Nephron (organoid): ENCODE data around the gene ZNF618.

ENCODE experiments used
- H3K27ac Mint-ChIP-seq, 3 experiments: 2 replicates each; pipeline ENCODE4 v1.8.0; 2020; ENCODE audit warnings: mixed read lengths in 3 of 3, mild to moderate bottlenecking in 2 of 3, moderate library complexity in 1 of 3
- H3K27me3 Mint-ChIP-seq: 2 replicates; pipeline ENCODE4 v1.8.0; 2021; ENCODE audit warnings: low read depth, mild to moderate bottlenecking, moderate library complexity, mixed read lengths
- H3K36me3 Mint-ChIP-seq: 2 replicates; pipeline ENCODE4 v1.8.0; 2020; ENCODE audit warnings: low read depth, mixed read lengths
- H3K4me1 Mint-ChIP-seq: 2 replicates; pipeline ENCODE4 v1.8.0; 2020; ENCODE audit warnings: mixed read lengths
- H3K4me3 Mint-ChIP-seq, 3 experiments: 2 replicates each; pipeline ENCODE4 v1.8.0; 2020; ENCODE audit warnings: mild to moderate bottlenecking in 3 of 3, mixed read lengths in 3 of 3, moderate library complexity in 2 of 3
- H3K9me3 Mint-ChIP-seq: 2 replicates; pipeline ENCODE4 v1.8.0; 2020; ENCODE audit warnings: mixed read lengths
- TF ChIP-seq, protein P1 (sequence below), 3 experiments: fragments of 200-600 bp; sonication (generic); IDR thresholded peaks; one replicate each; pipeline ENCODE4 v1.5.0; 2021; ENCODE audit warnings: antibody characterized with exemption in 3 of 3; ENCODE audit not compliant: unreplicated experiment in 3 of 3

The ZNF618 gene

DNA sequence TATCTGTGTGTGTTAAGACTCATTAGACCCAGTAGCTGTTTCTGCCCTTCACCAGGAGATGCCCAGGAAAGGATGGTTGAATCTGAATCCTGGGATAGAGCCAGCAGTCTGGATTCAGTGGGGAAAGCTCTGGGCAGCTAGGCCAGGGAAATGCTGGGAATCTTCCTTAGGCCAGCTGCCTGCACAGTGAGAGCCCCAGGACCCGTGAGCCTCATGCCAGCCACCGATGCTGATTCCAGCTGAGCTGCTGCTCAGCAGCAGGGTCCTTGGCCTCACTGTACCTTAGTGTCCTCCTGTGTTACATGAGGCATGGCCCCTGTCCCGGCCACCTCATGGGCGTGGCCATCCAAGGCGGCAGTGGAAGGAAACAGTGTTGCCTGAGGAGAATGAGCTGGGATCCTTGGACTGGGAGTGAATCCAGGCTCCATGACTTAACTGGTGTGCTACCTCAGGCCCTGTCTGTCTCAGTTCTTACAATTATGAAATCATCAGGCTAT is 114.9 kb downstream of the ZNF618 start:
- Mint-ChIP-seq H3K27ac (peak overlapping the region in 2 of 3 experiments; percentile 56 to 87), H3K36me3 (peaks cover 56% of the 10 kb centered on the region), H3K9me3 (no peaks in the 10 kb centered on the region), H3K27me3 (no peaks in the 10 kb centered on the region), H3K4me3 (no peak overlapping the region), H3K4me1 (peaks cover 84% of the 10 kb centered on the region)
- TF ChIP-seq, protein P1, sequence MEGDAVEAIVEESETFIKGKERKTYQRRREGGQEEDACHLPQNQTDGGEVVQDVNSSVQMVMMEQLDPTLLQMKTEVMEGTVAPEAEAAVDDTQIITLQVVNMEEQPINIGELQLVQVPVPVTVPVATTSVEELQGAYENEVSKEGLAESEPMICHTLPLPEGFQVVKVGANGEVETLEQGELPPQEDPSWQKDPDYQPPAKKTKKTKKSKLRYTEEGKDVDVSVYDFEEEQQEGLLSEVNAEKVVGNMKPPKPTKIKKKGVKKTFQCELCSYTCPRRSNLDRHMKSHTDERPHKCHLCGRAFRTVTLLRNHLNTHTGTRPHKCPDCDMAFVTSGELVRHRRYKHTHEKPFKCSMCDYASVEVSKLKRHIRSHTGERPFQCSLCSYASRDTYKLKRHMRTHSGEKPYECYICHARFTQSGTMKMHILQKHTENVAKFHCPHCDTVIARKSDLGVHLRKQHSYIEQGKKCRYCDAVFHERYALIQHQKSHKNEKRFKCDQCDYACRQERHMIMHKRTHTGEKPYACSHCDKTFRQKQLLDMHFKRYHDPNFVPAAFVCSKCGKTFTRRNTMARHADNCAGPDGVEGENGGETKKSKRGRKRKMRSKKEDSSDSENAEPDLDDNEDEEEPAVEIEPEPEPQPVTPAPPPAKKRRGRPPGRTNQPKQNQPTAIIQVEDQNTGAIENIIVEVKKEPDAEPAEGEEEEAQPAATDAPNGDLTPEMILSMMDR (IDR thresholded peaks at IDR 0.05; ENCODE audit: unreplicated experiment in 3 of 3), result no peak

- no peaks in the 10 kb centered on the region for H3K9me3 Mint-ChIP-seq
- no peak overlapping the region for H3K4me3 Mint-ChIP-seq
- TF ChIP-seq, protein P1 (IDR thresholded peaks at IDR 0.05; ENCODE audit: unreplicated experiment in 3 of 3), result no peak
- peak overlapping the region in 2 of 3 experiments; percentile 56 to 87 for H3K27ac Mint-ChIP-seq
- peaks cover 56% of the 10 kb centered on the region for H3K36me3 Mint-ChIP-seq
- no peaks in the 10 kb centered on the region for H3K27me3 Mint-ChIP-seq
- H3K4me1 Mint-ChIP-seq, result peaks cover 91% of the 10 kb centered on the region
Observed at GRCh38 chr9:113991714-113992113, 115.6 kb downstream of the ZNF618 start.

DNA sequence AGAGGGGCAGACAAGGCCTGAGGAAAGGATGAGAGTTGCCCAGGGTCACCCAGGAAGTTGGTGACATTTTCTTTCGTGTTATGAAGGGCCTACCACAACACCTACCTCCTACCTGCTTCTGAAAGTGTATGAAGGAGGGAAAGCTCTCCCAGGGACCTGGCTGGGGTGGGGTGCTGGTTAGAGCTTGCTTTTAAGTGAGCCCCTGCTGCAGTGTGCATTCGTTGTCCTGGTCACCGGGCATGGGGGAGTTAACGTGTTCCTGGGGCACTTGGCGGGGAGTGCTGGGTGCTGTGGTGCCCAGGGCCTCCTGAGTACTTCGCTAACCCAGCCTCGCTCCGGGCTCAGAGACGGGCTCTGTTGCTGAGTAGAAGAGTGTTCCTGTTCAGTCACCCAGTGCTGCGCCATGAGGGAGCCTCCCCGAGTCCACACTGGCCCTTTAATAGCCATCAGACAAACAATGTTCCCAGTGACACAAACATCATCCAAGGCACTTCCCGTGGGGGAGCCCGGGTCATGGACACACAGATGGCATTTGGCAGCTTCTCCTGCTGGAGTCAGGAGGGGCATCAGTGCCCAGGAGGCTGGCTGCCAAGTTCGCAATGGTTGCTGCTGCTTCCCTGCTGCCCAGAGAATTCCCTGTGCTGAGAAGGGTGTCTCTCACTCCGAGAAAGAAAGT is 116.3 kb downstream of the ZNF618 start:
- peaks cover 57% of the 10 kb centered on the region for H3K36me3 Mint-ChIP-seq
- no peaks in the 10 kb centered on the region for H3K9me3 Mint-ChIP-seq
- H3K4me1 Mint-ChIP-seq, result peaks cover 89% of the 10 kb centered on the region
- no peak overlapping the region for H3K4me3 Mint-ChIP-seq
- H3K27ac Mint-ChIP-seq, result peak overlapping the region in 1 of 3 experiments; percentile 56
- no peaks in the 10 kb centered on the region for H3K27me3 Mint-ChIP-seq
- TF ChIP-seq, protein P1 (IDR thresholded peaks at IDR 0.05; ENCODE audit: unreplicated experiment in 3 of 3), result no peak

DNA sequence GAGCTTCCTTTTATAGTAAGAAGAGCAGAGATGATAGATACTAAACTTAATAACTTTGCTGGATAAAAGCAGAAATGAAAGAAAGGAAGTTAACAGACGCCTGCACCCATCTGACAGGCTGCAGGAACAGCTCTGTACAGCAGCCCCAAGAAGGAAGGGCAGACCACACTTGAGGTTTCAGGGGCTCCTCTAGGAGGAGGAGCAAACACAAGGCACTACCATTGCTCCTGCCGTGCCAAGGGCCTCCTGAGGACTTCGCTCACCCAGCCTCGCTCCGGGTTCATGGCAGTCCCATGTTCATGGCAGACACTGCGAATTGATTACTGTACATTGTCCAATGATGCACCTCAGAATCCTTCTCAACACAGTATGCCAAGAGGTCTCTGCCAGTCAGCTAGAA is 116.9 kb downstream of the ZNF618 start:
- TF ChIP-seq, protein P1 (IDR thresholded peaks at IDR 0.05; ENCODE audit: unreplicated experiment in 3 of 3), result no peak
- Mint-ChIP-seq H3K4me3 (no peak overlapping the region), H3K4me1 (peaks cover 86% of the 10 kb centered on the region), H3K9me3 (no peaks in the 10 kb centered on the region), H3K27ac (no peak overlapping the region), H3K36me3 (peaks cover 56% of the 10 kb centered on the region), H3K27me3 (no peaks in the 10 kb centered on the region)

DNA sequence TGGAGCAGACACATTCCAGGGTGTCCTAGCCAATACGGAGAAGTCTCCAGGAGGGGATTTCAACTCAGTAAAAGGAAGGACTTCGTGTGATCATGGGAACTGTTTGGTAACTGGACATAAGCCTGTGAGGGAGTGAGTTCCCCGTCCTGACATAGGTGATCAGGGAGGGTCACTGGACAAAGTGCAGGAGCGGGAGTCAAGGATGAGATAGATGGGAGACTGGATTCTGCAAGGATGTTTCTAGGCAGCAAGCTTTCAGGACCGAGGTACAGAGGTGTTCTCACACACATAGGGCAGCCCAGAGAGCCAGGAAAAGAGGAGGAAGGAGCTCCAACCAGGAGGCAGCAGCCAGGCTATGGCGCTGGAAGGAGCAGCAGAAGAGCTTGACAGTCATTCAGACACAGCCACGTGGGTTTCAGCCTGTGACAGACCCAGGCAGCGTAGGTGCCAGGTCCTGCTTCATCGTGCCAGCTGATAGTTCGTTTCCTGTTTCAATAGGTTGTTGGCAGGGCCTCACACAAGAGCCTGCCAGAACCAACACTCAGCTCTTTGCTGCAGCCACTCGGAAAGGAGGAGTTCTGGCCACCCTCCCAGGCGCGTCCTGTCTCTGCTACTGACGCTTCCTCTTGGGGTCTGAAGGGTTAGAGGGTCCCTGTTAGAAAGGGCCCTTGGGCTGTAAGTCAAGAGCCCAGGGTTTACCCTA is 117.9 kb downstream of the ZNF618 start:
- TF ChIP-seq, protein P1 (IDR thresholded peaks at IDR 0.05; ENCODE audit: unreplicated experiment in 3 of 3), result no peak
- Mint-ChIP-seq H3K36me3 (peaks cover 50% of the 10 kb centered on the region), H3K27me3 (no peaks in the 10 kb centered on the region), H3K9me3 (no peaks in the 10 kb centered on the region), H3K27ac (peak overlapping the region in 2 of 3 experiments; percentile 19 to 51), H3K4me1 (peaks cover 81% of the 10 kb centered on the region), H3K4me3 (no peak overlapping the region)
